Heart left ventricle (tissue), 16 donors: ENCODE results near the gene PPP3R1. TPM values are rescaled to one million over a fixed set of nuclear protein-coding genes. Genes with fewer than 3 reads are reported as not detected.

ENCODE experiments used
- ATAC-seq, 4 donors: fragments of 200-7000 bp; cut with Tn5 transposase; one replicate each; pipeline ENCODE4 v1.9.1; 2020 to 2022; ENCODE audit warnings: moderate library complexity in 4 of 4, mild to moderate bottlenecking in 3 of 4, moderate number of reproducible peaks in 1 of 4
- DNase-seq, 5 donors: peaks; one replicate each; pipeline ENCODE4 v3.0.0-alpha.2; 2020
- H3K27ac ChIP-seq, 12 donors: fragments of 200-600 bp; sonication (generic) in 4 of 12; one replicate each; pipeline versions ENCODE4 v1.5.0 to v1.8.0; 2016 to 2022; ENCODE audit warnings: mild to moderate bottlenecking in 2 of 12
- H3K27me3 ChIP-seq, 9 donors: fragments of 200-600 bp; sonication (generic) in 2 of 9; one replicate each; pipeline versions ENCODE4 v1.5.1 to v1.8.0; 2016 to 2022; ENCODE audit warnings: mild to moderate bottlenecking in 3 of 9
- H3K36me3 ChIP-seq, 9 donors: fragments of 200-600 bp; sonication (generic) in 2 of 9; one replicate each; pipeline versions ENCODE4 v1.5.0 to v1.8.0; 2018 to 2022; ENCODE audit warnings: mild to moderate bottlenecking in 2 of 9
- H3K4me1 ChIP-seq, 12 donors: fragments of 200-600 bp; sonication (generic) in 4 of 12; one replicate each; pipeline versions ENCODE4 v1.5.0 to v1.8.0; 2016 to 2022; ENCODE audit warnings: mild to moderate bottlenecking in 3 of 12
- H3K4me3 ChIP-seq, 12 donors: fragments of 200-600 bp; sonication (generic) in 4 of 12; one replicate each; pipeline versions ENCODE4 v1.5.0 to v1.8.0; 2017 to 2022; ENCODE audit warnings: mild to moderate bottlenecking in 9 of 12, moderate library complexity in 4 of 12
- H3K9me3 ChIP-seq, 12 donors: fragments of 200-600 bp; sonication (generic) in 4 of 12; one replicate each; pipeline versions ENCODE4 v1.5.0 to v1.8.0; 2016 to 2022; ENCODE audit warnings: mild to moderate bottlenecking in 1 of 12
- CTCF ChIP-seq, 12 donors: fragments of 200-600 bp; sonication (generic) in 4 of 12; IDR thresholded peaks; one replicate each; pipeline versions ENCODE4 v1.5.0 to v1.8.0; 2018 to 2022; ENCODE audit warnings: antibody characterized with exemption in 12 of 12, mild to moderate bottlenecking in 5 of 12
- POLR2A ChIP-seq, 2 donors: fragments of 450-650 bp; IDR thresholded peaks; one replicate each; pipeline ENCODE4 v1.6.1; 2017; ENCODE audit warnings: antibody characterized with exemption in 2 of 2, mild to moderate bottlenecking in 2 of 2, moderate library complexity in 2 of 2
- WGBS, 4 donors: extraction: QIAGEN DNeasy Blood & Tissue Kit in 2 of 4; methylation state at CpG; one replicate each; pipeline versions ENCODE4 v1.1.5 to v1.1.7; 2013 to 2018; 5-methylcytosine and 5-hydroxymethylcytosine counted together
- intact Hi-C, 10 donors: fragments of 100-400 bp; cut with DNase I; formaldehyde crosslinking; loops; one replicate each; pipeline versions ENCODE4 v1.11.1 to v1.14.2; 2022
- polyA plus RNA-seq, 2 donors: library from polyadenylated mRNA; stranded (reverse); fragments of 200-250 nt; gene quantifications; one replicate each; pipeline ENCODE4 v1.2.3, GENCODE V29; 2013
- total RNA-seq, 9 donors: library from RNA; depleted of rRNA in 2 of 9; stranded (reverse); fragments of >200 nt in 2 of 9; fragmentation: NEBNext Ultra II Directional in 3 of 9; extraction: Animal tissue kit (Norgen Biotek cat#: 25700) in 3 of 9; gene quantifications; one replicate each; pipeline versions ENCODE4 v1.1.0 to v1.2.4, GENCODE V29; 2016 to 2023
- donor health status: ischemic (EF 13 %, LVEDD 7.1; RV severe dilation, severe dysfunction).
- donor health status: healthy with polysubstance abuse.
- donor health status: DM: no; HTN: yes; CAD: no.
- donor health status: DM: no; HTN: no; CAD: no.
- donor health status: ischemic (EF 25% LVEDD 6.9; RV normal size, moderate dysfunction).
- donor health status: ischemic (EF 25% LVEDD 5.7; RV mildly dilated, moderate dysfunction).
- donor health status: healthy.
- donor health status: DM: yes; HTN: yes; CAD: no.
- donor health status: ischemic (EF 35%, LVEDD 5.7; RV mildly dilated, moderate dysfunction).
- donor health status: nonischemic (EF 11% LVEDD 7.7; RV severe dilation, severe dysfunction).
- donor health status: DM: yes; HTN: yes; CAD: no.
- donor health status: PGD.
- donor health status: ischemic (EF 29% LVEDD 5.4; RV normal size, mild dysfunction).
- donor health status: nonischemic (EF 23%, LVEDD 6.1; RV moderate dilation, normal function).

The PPP3R1 gene
- total and polyA plus RNA-seq, 11 donors: 13.4 to 50.9 (median 35.1) TPM

GRCh38 chr2:68245672-68246071, 6.7 kb downstream of the PPP3R1 start:
- Histone ChIP-seq H3K36me3 (peaks cover 0 to 11% (median 0%) of the 10 kb centered on the region in 9 donors), H3K27me3 (no peaks in the 10 kb centered on the region), H3K4me3 (no peak overlapping the region), H3K27ac (no peak overlapping the region), H3K4me1 (peaks cover 9 to 100% (median 73%) of the 10 kb centered on the region in 12 donors), H3K9me3 (no peaks in the 10 kb centered on the region)
- intact Hi-C loops: loop anchor here in 1 of 10 donors (5.0 kb wide), 1 partner anchor 48 kb away; no protein-coding TSS in a partner anchor
- no peak for TF ChIP-seq POLR2A (IDR thresholded peaks at IDR 0.05)
- TF ChIP-seq CTCF (IDR thresholded peaks at IDR 0.05): no peak
- ATAC-seq: no peak
- no peak for DNase-seq

GRCh38 chr2:68245066-68245465, 7.3 kb downstream of the PPP3R1 start:
- H3K9me3 ChIP-seq: no peaks in the 10 kb centered on the region
- H3K4me1 ChIP-seq: peaks cover 5 to 100% (median 73%) of the 10 kb centered on the region in 12 donors

GRCh38 chr2:68244456-68244855, 7.9 kb downstream of the PPP3R1 start:
- TF ChIP-seq CTCF (IDR thresholded peaks at IDR 0.05): peak in 7 of 12 donors; percentile 15 to 44 (median 33)
- TF ChIP-seq POLR2A (IDR thresholded peaks at IDR 0.05): no peak
- WGBS, 4 donors: 64 to 72% (median 70%) methylated on average over 2 of the region's 2 CpGs
- intact Hi-C loops: loop anchor here in 1 of 10 donors (5.0 kb wide), 1 partner anchor 47 kb away; no protein-coding TSS in a partner anchor

More at GRCh38 chr2:68245066-68245465, 7.3 kb downstream of the PPP3R1 start:
- Histone ChIP-seq H3K4me3 (no peak overlapping the region), H3K36me3 (peaks cover 0 to 7% (median 0%) of the 10 kb centered on the region in 9 donors), H3K27me3 (no peaks in the 10 kb centered on the region), H3K27ac (no peak overlapping the region)
- intact Hi-C loops: loop anchor here in 1 of 10 donors (5.0 kb wide), 1 partner anchor 48 kb away; no protein-coding TSS in a partner anchor
- ATAC-seq: no peak
- DNase-seq: no peak
- WGBS, 4 donors: 95 to 98% (median 95%) methylated on average over 4 of the region's 4 CpGs
- TF ChIP-seq POLR2A (IDR thresholded peaks at IDR 0.05): no peak
- no peak for TF ChIP-seq CTCF (IDR thresholded peaks at IDR 0.05)

GRCh38 chr2:68241732-68242131, 10.6 kb downstream of the PPP3R1 start:
- 93 to 100% (median 98%) methylated on average over 2 of the region's 2 CpGs for WGBS, 4 donors
- peaks cover 5 to 100% (median 72%) of the 10 kb centered on the region in 12 donors for H3K4me1 ChIP-seq

More at GRCh38 chr2:68244456-68244855, 7.9 kb downstream of the PPP3R1 start:
- H3K36me3 ChIP-seq: peaks cover 0 to 7% (median 0%) of the 10 kb centered on the region in 9 donors
- H3K27ac ChIP-seq: peak overlapping the region in 1 of 12 donors; percentile 14
- H3K9me3 ChIP-seq: no peaks in the 10 kb centered on the region
- no peak for ATAC-seq
- H3K4me1 ChIP-seq: peaks cover 0 to 100% (median 70%) of the 10 kb centered on the region in 12 donors
- H3K4me3 ChIP-seq: no peak overlapping the region
- DNase-seq: no peak
- no peaks in the 10 kb centered on the region for H3K27me3 ChIP-seq

More at GRCh38 chr2:68241732-68242131, 10.6 kb downstream of the PPP3R1 start:
- no peak overlapping the region for H3K27ac ChIP-seq
- intact Hi-C loops: loop anchor here in 1 of 10 donors (5.0 kb wide), 1 partner anchor 44 kb away; no protein-coding TSS in a partner anchor
- DNase-seq (no peak), ATAC-seq (no peak)
- no peak overlapping the region for H3K4me3 ChIP-seq
- H3K36me3 ChIP-seq: peaks cover 0 to 7% (median 0%) of the 10 kb centered on the region in 9 donors
- no peaks in the 10 kb centered on the region for H3K27me3 ChIP-seq
- H3K9me3 ChIP-seq: no peaks in the 10 kb centered on the region
- TF ChIP-seq POLR2A (IDR thresholded peaks at IDR 0.05) (no peak), CTCF (IDR thresholded peaks at IDR 0.05) (no peak)
